ENCODE data around the gene ATP9B.

The ATP9B gene

GRCh38 chr18:79274823-79275222 lies 205.6 kb downstream of the ATP9B start:
- Histone ChIP-seq H3K4me1 (ENCODE audit: control insufficient read depth, insufficient read depth, low read length) (no peaks in the 10 kb centered on the region), H3K4me3 (ENCODE audit: low read depth, low read length) (no peak overlapping the region), H3K36me3 (ENCODE audit: control insufficient read depth in 2 of 2, insufficient read depth in 1 of 2, low read length in 2 of 2) (no peaks in the 10 kb centered on the region; a peak in 1 of 3 replicates), H3K27ac (ENCODE audit: extremely low read depth, low read depth, low read length) (no peak overlapping the region), H3K9me3 (ENCODE audit: control insufficient read depth, insufficient read depth, low read depth, low read length) (no peaks in the 10 kb centered on the region)
- TF ChIP-seq CTCF (tag by site-specific recombination; IDR thresholded peaks at IDR 0.05), result no peak
- no peak for TF ChIP-seq ZNF155 (tag by site-specific recombination; IDR thresholded peaks at IDR 0.05)
- TF ChIP-seq ZNF398 (tag by site-specific recombination; IDR thresholded peaks at IDR 0.05), result no peak
- TF ChIP-seq ZSCAN4 (tag by site-specific recombination; IDR thresholded peaks at IDR 0.05), result no peak
- no peak for TF ChIP-seq ZNF521 (tag by site-specific recombination; IDR thresholded peaks at IDR 0.05)
- TF ChIP-seq SP2 (tag by site-specific recombination; IDR thresholded peaks at IDR 0.05), result no peak
- no peak for TF ChIP-seq ZNF266 (tag by site-specific recombination; IDR thresholded peaks at IDR 0.05; ENCODE audit: low read depth)
- TF ChIP-seq ZNF501 (tag by site-specific recombination; IDR thresholded peaks at IDR 0.05), result no peak
- TF ChIP-seq GLIS2 (tag by site-specific recombination; IDR thresholded peaks at IDR 0.05), result no peak
- TF ChIP-seq ELK4 (IDR thresholded peaks at IDR 0.05; ENCODE audit: borderline replicate concordance, low read depth, low read length), result no peak
- no peak for TF ChIP-seq ATF2 (tag by site-specific recombination; IDR thresholded peaks at IDR 0.05; ENCODE audit: low read depth)
- TF ChIP-seq ZNF658 (tag by site-specific recombination; IDR thresholded peaks at IDR 0.05), result no peak
- TF ChIP-seq HOXD13 (CRISPR knock-in tag; IDR thresholded peaks at IDR 0.05; ENCODE audit: borderline replicate concordance), result no peak
- TF ChIP-seq ZNF26 (tag by site-specific recombination; IDR thresholded peaks at IDR 0.05), result no peak
- no peak for TF ChIP-seq PBX3 (CRISPR knock-in tag; IDR thresholded peaks at IDR 0.05)
- no peak for TF ChIP-seq ZNF248 (tag by site-specific recombination; IDR thresholded peaks at IDR 0.05)
- TF ChIP-seq ZNF510 (tag by site-specific recombination; IDR thresholded peaks at IDR 0.05; ENCODE audit: insufficient replicate concordance), result no peak
- TF ChIP-seq ZNF701 (tag by site-specific recombination; IDR thresholded peaks at IDR 0.05), result no peak
- TF ChIP-seq KLF1 (tag by site-specific recombination; IDR thresholded peaks at IDR 0.05), result no peak
- ChIA-PET POLR2A (no interaction called here), CTCF (interaction anchor here (1.9 kb wide), 1 partner anchor 9 kb away, joined by 5 read pairs; no protein-coding TSS in a partner anchor)

Measured in HEK293 (cell line).